WTC11 (cell line): ENCODE results near the gene MOB1B.

Experiments
- AFF4 ChIP-seq: sonication (generic); formaldehyde crosslinking; IDR thresholded peaks from 2 replicates; pipeline ENCODE4 v1.8.1; 2023; ENCODE audit warnings: mild to moderate bottlenecking, missing genetic modification reagents, borderline replicate concordance
- CTCF ChIP-seq: fragments of 200-600 bp; IDR thresholded peaks from 2 replicates; pipeline ENCODE4 v1.8.0; 2022; ENCODE audit warnings: antibody characterized with exemption
- MLX ChIP-seq: sonication (generic); formaldehyde crosslinking; IDR thresholded peaks from 2 replicates; pipeline ENCODE4 v1.8.1; 2023; ENCODE audit warnings: mild to moderate bottlenecking, missing genetic modification reagents, moderate library complexity
- PREB ChIP-seq: sonication (generic); formaldehyde crosslinking; IDR thresholded peaks from 2 replicates; pipeline ENCODE4 v1.8.1; 2022; ENCODE audit warnings: mild to moderate bottlenecking, missing genetic modification reagents, moderate library complexity, borderline replicate concordance
- RELA ChIP-seq: sonication (generic); formaldehyde crosslinking; IDR thresholded peaks from 2 replicates; pipeline ENCODE4 v1.8.1; 2022; ENCODE audit warnings: missing genetic modification reagents, mild to moderate bottlenecking, borderline replicate concordance
- TCF7 ChIP-seq: sonication (generic); formaldehyde crosslinking; IDR thresholded peaks from 2 replicates; pipeline ENCODE4 v1.8.0; 2022; ENCODE audit warnings: mild to moderate bottlenecking, low read depth, missing genetic modification reagents, moderate library complexity

GRCh38 chr4:70930530-70931256 lies 28.5 kb downstream of the MOB1B start:
- TF ChIP-seq RELA (CRISPR knock-in tag): no peak
- TF ChIP-seq MLX (CRISPR knock-in tag): no peak
- TF ChIP-seq CTCF: no peak
- no peak for TF ChIP-seq TCF7 (CRISPR knock-in tag)
- TF ChIP-seq PREB (CRISPR knock-in tag): no peak
- no peak for TF ChIP-seq AFF4 (CRISPR knock-in tag)
